Natural killer cell (primary cell): Measurements from ENCODE around the gene DGCR2. TPM values are rescaled to one million over a fixed set of nuclear protein-coding genes. Genes with fewer than 3 reads are reported as not detected.

Experiments used
- ATAC-seq, 3 donors: fragments of 150-1000 bp in 2 of 3; fragments of 200-7000 bp in 1 of 3; cut with Tn5 transposase; 1 replicate in 1 of 3; 2 replicates in 2 of 3; pipeline ENCODE4 v1.10.0; 2021; ENCODE audit warnings: mild to moderate bottlenecking in 2 of 3, moderate library complexity in 2 of 3
- DNase-seq, 2 donors: peaks; one replicate each; pipeline versions ENCODE4 v3.0.0 to v3.0.0-alpha.2; 2013 to 2021; ENCODE audit warnings: mixed read lengths in 1 of 2
- H3K27ac ChIP-seq: one replicate; pipeline ENCODE4 v1.5.1; 2013; ENCODE audit warnings: mild to moderate bottlenecking, low read length
- H3K27me3 ChIP-seq: one replicate; pipeline ENCODE4 v1.6.1; 2013; ENCODE audit warnings: low read length; ENCODE audit not compliant: control insufficient read depth, insufficient read depth
- H3K36me3 ChIP-seq: one replicate; pipeline ENCODE4 v1.6.1; 2013; ENCODE audit warnings: low read length; ENCODE audit not compliant: control insufficient read depth, insufficient read depth
- H3K4me1 ChIP-seq: one replicate; pipeline ENCODE4 v1.6.1; 2013; ENCODE audit warnings: low read length; ENCODE audit not compliant: control insufficient read depth, insufficient read depth
- H3K4me3 ChIP-seq: one replicate; pipeline ENCODE4 v1.5.1; 2013; ENCODE audit warnings: low read length
- H3K9me3 ChIP-seq: one replicate; pipeline ENCODE4 v1.6.1; 2013; ENCODE audit warnings: low read length; ENCODE audit not compliant: control insufficient read depth, insufficient read depth
- H3K27ac Mint-ChIP-seq, 2 donors: one replicate each; pipeline ENCODE4 v1.8.0; 2022; ENCODE audit warnings: mild to moderate bottlenecking in 2 of 2, mixed read lengths in 2 of 2, moderate library complexity in 1 of 2
- H3K27me3 Mint-ChIP-seq, 2 donors: one replicate each; pipeline ENCODE4 v1.8.0; 2022; ENCODE audit warnings: low read depth in 2 of 2, mixed read lengths in 2 of 2
- H3K36me3 Mint-ChIP-seq: one replicate; pipeline ENCODE4 v1.8.0; 2022; ENCODE audit warnings: mixed read lengths
- H3K4me1 Mint-ChIP-seq, 2 donors: one replicate each; pipeline ENCODE4 v1.8.0; 2022; ENCODE audit warnings: mixed read lengths in 2 of 2
- H3K4me3 Mint-ChIP-seq: one replicate; pipeline ENCODE4 v1.8.0; 2022; ENCODE audit warnings: mild to moderate bottlenecking, moderate library complexity, mixed read lengths
- H3K9me3 Mint-ChIP-seq, 2 donors: one replicate each; pipeline ENCODE4 v1.8.0; 2022; ENCODE audit warnings: mixed read lengths in 2 of 2
- CTCF ChIP-seq: fragments of 200-600 bp; IDR thresholded peaks from one replicate; pipeline ENCODE4 v1.8.0; 2022; ENCODE audit warnings: antibody characterized with exemption
- WGBS: methylation state at CpG from one replicate; pipeline ENCODE4 v1.1.7; 2013; ENCODE audit warnings: missing lambda C conversion rate; ENCODE audit not compliant: insufficient coverage; 5-methylcytosine and 5-hydroxymethylcytosine counted together
- intact Hi-C: fragments of 100-400 bp; cut with micrococcal nuclease; formaldehyde crosslinking; loops from one replicate; pipeline ENCODE4 v1.14.2; 2022
- total RNA-seq, 4 donors: library from RNA; stranded (reverse); fragments of 120-200 nt in 1 of 4; gene quantifications; one replicate each; pipeline versions ENCODE4 v1.2.3 to v1.2.4, GENCODE V29; 2013 to 2022

The DGCR2 gene
- total RNA-seq, 3 donors from 2014 or later (not counting 1 experiment from before 2014, with no cell fraction given) = 27.5 to 44.1 (median 41.3) TPM

DNA sequence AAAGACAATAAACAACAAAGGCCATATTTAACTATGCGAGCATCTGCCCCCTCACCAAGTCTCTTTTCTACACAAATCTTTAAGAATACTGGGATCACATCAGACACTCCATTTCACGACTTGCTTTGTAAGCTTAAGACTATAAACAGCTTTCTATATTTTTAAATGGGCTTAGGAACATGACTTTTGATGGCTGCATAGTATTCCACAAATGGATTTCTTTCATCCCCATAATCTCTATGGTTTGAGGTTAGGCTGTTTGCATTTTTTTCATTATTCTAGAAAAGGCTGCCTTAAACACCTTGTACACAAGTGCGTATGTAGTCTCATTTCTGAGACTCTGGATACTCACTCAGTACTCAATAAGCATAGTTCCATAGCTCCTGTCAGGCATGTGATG, 52.8 kb downstream of the DGCR2 start:
- Histone ChIP-seq H3K4me3 (no peak overlapping the region), H3K4me1 (no peaks in the 10 kb centered on the region), H3K36me3 (peaks cover 50% of the 10 kb centered on the region), H3K27ac (no peak overlapping the region), H3K9me3 (no peaks in the 10 kb centered on the region), H3K27me3 (no peaks in the 10 kb centered on the region)
- 100% methylated on average over 2 of the region's 3 CpGs for WGBS
- DNase-seq (no peak), ATAC-seq (no peak)
- no peaks in the 10 kb centered on the region for H3K9me3 Mint-ChIP-seq
- no peaks in the 10 kb centered on the region for H3K27me3 Mint-ChIP-seq
- peaks cover 19 to 26% of the 10 kb centered on the region in 2 donors for H3K4me1 Mint-ChIP-seq
- H3K4me3 Mint-ChIP-seq = no peak overlapping the region
- no peak overlapping the region for H3K27ac Mint-ChIP-seq
- no peak for TF ChIP-seq CTCF
- intact Hi-C loops = no loop called here
- H3K36me3 Mint-ChIP-seq = no peaks in the 10 kb centered on the region

GRCh38 chr22:19068784-19069271, 53.4 kb downstream of the DGCR2 start:
- Histone ChIP-seq H3K27ac (no peak overlapping the region), H3K27me3 (no peaks in the 10 kb centered on the region), H3K4me1 (no peaks in the 10 kb centered on the region), H3K9me3 (no peaks in the 10 kb centered on the region), H3K36me3 (peaks cover 56% of the 10 kb centered on the region), H3K4me3 (no peak overlapping the region)
- no peak overlapping the region for H3K4me3 Mint-ChIP-seq
- 83% methylated on average over 5 of the region's 5 CpGs for WGBS
- no peak for DNase-seq
- H3K9me3 Mint-ChIP-seq = no peaks in the 10 kb centered on the region
- ATAC-seq = no peak
- H3K4me1 Mint-ChIP-seq = peaks cover 19 to 22% of the 10 kb centered on the region in 2 donors
- intact Hi-C loops = no loop called here
- H3K27me3 Mint-ChIP-seq = no peaks in the 10 kb centered on the region
- no peaks in the 10 kb centered on the region for H3K36me3 Mint-ChIP-seq
- no peak overlapping the region for H3K27ac Mint-ChIP-seq
- no peak for TF ChIP-seq CTCF

DNA sequence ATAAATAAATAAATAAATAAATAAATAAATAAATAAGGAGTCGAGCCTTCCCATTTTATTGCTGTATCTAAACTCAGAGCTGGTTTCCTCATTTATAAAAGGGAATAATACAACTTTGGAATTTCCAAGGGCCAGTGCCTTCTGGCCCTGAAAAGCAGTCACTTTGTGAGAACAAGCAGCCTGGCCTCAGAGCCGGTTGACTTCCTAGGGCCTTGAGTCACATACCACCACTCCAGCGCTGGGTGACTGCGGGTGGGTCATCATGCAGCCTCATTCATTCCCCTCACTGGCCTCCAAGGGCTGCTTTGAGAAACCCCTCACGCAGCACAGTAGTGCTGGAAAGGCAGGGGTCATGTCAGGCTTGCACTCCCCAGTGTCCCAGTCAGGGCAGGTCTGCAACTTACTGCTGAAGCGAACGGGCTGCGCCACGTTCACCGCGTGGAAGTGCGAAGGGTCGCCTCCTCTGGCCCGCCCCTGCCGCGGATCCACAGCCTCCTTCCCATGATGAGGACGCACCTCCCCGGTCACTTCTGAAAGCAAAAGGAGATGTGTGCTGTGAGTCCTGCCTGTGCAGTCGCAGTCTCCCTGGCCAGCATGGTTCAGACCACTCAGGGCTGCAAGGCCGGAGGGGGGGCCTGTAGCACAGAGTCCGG, 54.4 kb downstream of the DGCR2 start:
- Histone ChIP-seq H3K36me3 (peaks cover 62% of the 10 kb centered on the region), H3K9me3 (no peaks in the 10 kb centered on the region), H3K27me3 (no peaks in the 10 kb centered on the region), H3K4me3 (no peak overlapping the region), H3K27ac (no peak overlapping the region), H3K4me1 (no peaks in the 10 kb centered on the region)
- intact Hi-C loops = no loop called here
- Mint-ChIP-seq H3K27me3 (no peaks in the 10 kb centered on the region), H3K9me3 (no peaks in the 10 kb centered on the region), H3K4me1 (peaks cover 10 to 12% of the 10 kb centered on the region in 2 donors), H3K4me3 (no peak overlapping the region), H3K36me3 (no peaks in the 10 kb centered on the region), H3K27ac (no peak overlapping the region)
- ATAC-seq (no peak), DNase-seq (no peak)
- 97% methylated on average over 21 of the region's 21 CpGs for WGBS
- no peak for TF ChIP-seq CTCF
